ENCODE measurements around the gene STYXL1.

The STYXL1 gene

DNA sequence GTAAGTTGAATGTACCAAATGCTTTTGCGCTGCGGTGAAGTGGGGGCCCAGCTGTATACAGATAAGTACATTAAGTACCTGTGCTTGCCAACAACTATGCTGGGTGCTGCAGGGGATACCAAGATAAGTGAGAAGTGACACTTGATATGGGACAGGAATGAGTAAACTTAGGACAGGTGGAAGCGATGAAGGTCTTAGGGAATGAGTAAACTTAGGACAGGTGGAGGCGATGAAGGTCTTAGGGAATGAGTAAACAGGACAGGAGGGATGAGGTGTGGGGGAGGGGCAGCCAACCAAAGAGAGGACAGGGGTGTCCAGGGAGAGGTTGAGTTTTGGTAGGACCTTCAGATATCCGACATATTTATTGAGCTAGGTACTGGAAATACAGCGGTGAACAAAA, 1.5 kb upstream of the STYXL1 start:
- H3K4me3 ChIP-seq (ENCODE audit: low read depth, low read length): peak overlapping the region; percentile 96
- TF ChIP-seq, protein P1, sequence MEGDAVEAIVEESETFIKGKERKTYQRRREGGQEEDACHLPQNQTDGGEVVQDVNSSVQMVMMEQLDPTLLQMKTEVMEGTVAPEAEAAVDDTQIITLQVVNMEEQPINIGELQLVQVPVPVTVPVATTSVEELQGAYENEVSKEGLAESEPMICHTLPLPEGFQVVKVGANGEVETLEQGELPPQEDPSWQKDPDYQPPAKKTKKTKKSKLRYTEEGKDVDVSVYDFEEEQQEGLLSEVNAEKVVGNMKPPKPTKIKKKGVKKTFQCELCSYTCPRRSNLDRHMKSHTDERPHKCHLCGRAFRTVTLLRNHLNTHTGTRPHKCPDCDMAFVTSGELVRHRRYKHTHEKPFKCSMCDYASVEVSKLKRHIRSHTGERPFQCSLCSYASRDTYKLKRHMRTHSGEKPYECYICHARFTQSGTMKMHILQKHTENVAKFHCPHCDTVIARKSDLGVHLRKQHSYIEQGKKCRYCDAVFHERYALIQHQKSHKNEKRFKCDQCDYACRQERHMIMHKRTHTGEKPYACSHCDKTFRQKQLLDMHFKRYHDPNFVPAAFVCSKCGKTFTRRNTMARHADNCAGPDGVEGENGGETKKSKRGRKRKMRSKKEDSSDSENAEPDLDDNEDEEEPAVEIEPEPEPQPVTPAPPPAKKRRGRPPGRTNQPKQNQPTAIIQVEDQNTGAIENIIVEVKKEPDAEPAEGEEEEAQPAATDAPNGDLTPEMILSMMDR (IDR thresholded peaks at IDR 0.05; ENCODE audit: control insufficient read depth, extremely low read depth, insufficient read depth): no peak

DNA sequence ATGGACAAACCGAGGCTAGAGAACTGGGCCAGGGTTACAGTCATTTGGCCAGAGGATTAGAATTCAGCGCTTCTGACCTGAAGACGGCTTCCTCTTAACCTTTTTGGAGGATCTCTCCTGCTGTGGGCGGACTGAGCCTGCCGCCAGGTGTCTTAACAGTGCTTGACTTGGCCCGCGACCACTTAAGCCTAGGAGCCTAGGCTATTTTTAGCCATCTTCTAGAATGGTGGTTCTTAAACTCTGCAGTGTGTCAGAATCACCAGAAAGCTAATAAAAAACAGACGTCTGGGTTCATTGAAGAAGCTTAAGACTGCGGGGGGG, 828 bp upstream of the STYXL1 start:
- no peak for DNase-seq (ENCODE audit: low read depth)
- TF ChIP-seq, protein P1 (IDR thresholded peaks at IDR 0.05; ENCODE audit: control insufficient read depth, extremely low read depth, insufficient read depth): peak; percentile 32; the same call in 1 of the 2 replicates
- peak overlapping the region; percentile 96 for H3K4me3 ChIP-seq (ENCODE audit: low read depth, low read length)

More for the DNA sequence above, 1.5 kb upstream of the STYXL1 start:
- DNase-seq (ENCODE audit: low read depth): no peak

DNA sequence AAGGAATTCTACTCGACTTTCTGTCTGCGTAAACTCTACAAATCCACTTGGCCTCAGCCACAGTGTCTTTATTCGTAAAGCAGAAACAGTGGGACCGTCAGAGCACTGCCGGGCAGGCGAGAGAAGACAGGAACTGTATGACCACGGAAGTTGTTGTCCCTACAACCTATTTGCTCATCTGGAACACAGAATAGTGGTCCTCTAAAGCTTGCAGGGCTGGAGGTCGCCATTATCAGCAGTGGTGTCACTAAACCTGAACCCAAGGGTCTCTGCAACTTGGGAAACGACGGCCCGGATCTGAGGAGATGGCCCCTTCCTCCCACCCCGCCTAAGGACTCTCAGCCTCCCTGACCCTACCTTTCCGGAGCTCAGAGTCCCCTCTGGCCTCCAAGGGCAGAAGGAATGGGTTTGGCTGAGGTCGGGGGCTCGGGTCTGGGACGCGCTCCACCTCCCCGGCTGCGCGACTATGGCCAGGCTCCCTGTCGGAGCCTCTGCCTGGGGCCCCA, 442 bp downstream of the STYXL1 start:
- peak overlapping the region; percentile 96 for H3K4me3 ChIP-seq (ENCODE audit: low read depth, low read length)
- no peak for DNase-seq (ENCODE audit: low read depth)
- TF ChIP-seq, protein P1 (IDR thresholded peaks at IDR 0.05; ENCODE audit: control insufficient read depth, extremely low read depth, insufficient read depth): no peak

DNA sequence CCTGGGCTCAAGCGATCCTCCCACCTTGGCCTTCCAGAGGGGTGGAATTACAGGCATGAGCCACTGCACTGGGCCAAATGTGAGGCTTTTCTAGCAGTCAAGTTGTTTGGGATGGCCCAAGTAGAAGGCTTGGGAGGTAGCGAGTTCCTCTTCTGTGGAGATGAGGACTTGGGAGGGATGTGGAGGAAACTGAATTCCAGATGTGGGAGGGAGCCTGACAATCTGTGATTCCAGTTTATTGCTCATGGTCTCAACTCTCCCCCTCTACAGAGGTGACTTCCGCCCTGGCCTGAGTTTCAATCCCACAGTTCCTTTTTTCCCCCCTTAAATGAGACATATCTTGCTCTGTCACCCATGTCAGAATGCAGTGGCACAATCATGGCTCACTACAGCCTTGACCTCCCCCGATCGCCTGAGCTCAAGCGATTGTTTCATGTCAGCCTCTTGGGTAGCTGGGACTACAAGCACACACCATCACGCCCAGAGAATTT, 3.4 kb downstream of the STYXL1 start:
- no peak overlapping the region for H3K4me3 ChIP-seq (ENCODE audit: low read depth, low read length)
- DNase-seq (ENCODE audit: low read depth): no peak
- TF ChIP-seq, protein P1 (IDR thresholded peaks at IDR 0.05; ENCODE audit: control insufficient read depth, extremely low read depth, insufficient read depth): no peak

DNA sequence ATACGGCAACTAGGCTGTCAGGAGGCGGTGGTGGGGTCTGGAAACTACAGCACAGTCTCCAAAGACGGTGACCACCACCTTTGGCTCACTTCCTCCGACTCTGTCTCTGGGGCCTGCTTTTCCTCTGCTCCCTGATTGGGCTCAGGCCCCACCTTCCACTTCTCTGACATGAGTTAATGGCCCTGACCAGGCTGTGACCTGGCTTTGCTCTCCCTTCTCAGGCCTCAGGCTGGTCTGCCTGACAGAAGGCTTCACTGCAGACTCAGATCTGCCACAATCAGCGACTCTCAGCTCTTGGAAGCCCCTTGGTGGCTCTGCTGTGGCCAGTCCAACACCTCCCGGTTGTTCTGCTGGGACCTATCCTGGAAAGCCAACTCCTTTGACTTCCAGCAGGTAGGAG, 7.7 kb downstream of the STYXL1 start:
- no peak for DNase-seq (ENCODE audit: low read depth)
- TF ChIP-seq, protein P1 (IDR thresholded peaks at IDR 0.05; ENCODE audit: control insufficient read depth, extremely low read depth, insufficient read depth): no peak
- H3K4me3 ChIP-seq (ENCODE audit: low read depth, low read length): no peak overlapping the region

DNA sequence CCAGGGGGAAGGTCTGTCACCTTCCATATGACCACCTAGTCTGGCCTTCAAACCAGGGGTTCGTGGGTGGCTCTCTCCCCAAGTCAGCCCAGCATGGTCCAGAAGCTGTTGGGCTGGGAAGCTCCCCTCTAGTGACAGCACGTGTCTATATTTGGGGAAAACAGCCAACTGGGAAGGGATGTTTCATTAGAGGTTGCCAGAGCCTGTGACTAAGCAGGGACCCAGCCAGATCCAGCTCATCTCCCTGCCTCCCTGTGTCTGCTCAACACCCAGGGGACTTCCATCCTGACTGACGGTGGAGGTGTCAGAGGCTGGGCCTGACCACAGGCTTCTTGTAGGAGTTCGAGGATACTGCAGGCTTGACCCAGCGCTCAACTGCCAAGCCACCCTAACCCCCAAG, 10.5 kb downstream of the STYXL1 start:
- TF ChIP-seq, protein P1 (IDR thresholded peaks at IDR 0.05; ENCODE audit: control insufficient read depth, extremely low read depth, insufficient read depth): no peak
- DNase-seq (ENCODE audit: low read depth): no peak
- no peak overlapping the region for H3K4me3 ChIP-seq (ENCODE audit: low read depth, low read length)

DNA sequence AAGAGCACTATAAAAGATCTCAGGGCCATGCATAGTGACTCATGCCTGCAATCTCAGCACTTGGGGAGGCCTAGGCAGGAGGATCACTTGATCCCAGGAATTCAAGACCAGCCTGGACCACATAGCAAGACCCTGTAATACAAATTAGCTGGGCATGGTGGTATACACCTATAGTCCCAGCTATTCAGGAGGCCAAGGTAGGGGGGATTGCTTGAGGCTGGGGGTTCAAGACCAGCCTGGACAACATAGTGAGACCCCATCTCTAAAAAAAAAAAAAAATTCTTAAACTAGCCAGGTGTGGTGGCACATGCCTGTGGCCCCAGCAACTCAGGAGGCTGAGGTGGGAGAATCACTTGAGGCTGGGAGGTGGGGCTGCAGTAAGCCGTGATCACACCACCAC, 15.8 kb downstream of the STYXL1 start:
- H3K4me3 ChIP-seq (ENCODE audit: low read depth, low read length): no peak overlapping the region
- DNase-seq (ENCODE audit: low read depth): no peak
- TF ChIP-seq, protein P1 (IDR thresholded peaks at IDR 0.05; ENCODE audit: control insufficient read depth, extremely low read depth, insufficient read depth): no peak

All from LNCaP clone FGC (cell line).